Measurements from ENCODE around the gene ATP5PB.

Gene ATP5PB

GRCh38 chr1:111448918-111449702, at the start of gene ATP5PB, which contains the start of gene WDR77:
Gene ATP5PB, plus strand, starts transcription at chr1:111449464. Its CDS starts 78 bp downstream, at chr1:111449542.
Gene WDR77, minus strand, starts transcription at chr1:111449256. Its CDS starts 87 bp downstream, at chr1:111449169.
- DNase-seq (ENCODE audit: low read depth in 1 of 2, low spot score in 1 of 2) = peak; percentile 70 to 83

- peak in 1 of 2 donors; percentile 5 for DNase-seq (ENCODE audit: low read depth in 1 of 2, low spot score in 1 of 2)
Observed at GRCh38 chr1:111399792-111400610, 49.3 kb upstream of the ATP5PB start.

- DNase-seq (ENCODE audit: low read depth in 1 of 2, low spot score in 1 of 2) = no peak
Observed at GRCh38 chr1:111402083-111402482, 47.2 kb upstream of the ATP5PB start.

GRCh38 chr1:111404588-111404987, 44.7 kb upstream of the ATP5PB start:
- DNase-seq (ENCODE audit: low read depth in 1 of 2, low spot score in 1 of 2) = no peak

- DNase-seq (ENCODE audit: low read depth in 1 of 2, low spot score in 1 of 2) = peak in 1 of 2 donors; percentile 9
Observed at GRCh38 chr1:111406321-111406768, 42.9 kb upstream of the ATP5PB start.

GRCh38 chr1:111407301-111407700, 42.0 kb upstream of the ATP5PB start:
- no peak for DNase-seq (ENCODE audit: low read depth in 1 of 2, low spot score in 1 of 2)

GRCh38 chr1:111412839-111413238, 36.4 kb upstream of the ATP5PB start:
- no peak for DNase-seq (ENCODE audit: low read depth in 1 of 2, low spot score in 1 of 2)

- no peak for DNase-seq (ENCODE audit: low read depth in 1 of 2, low spot score in 1 of 2)
Observed at GRCh38 chr1:111414756-111415155, 34.5 kb upstream of the ATP5PB start.

- no peak for DNase-seq (ENCODE audit: low read depth in 1 of 2, low spot score in 1 of 2)
Observed at GRCh38 chr1:111415461-111415860, 33.8 kb upstream of the ATP5PB start.

- DNase-seq (ENCODE audit: low read depth in 1 of 2, low spot score in 1 of 2) = no peak
Observed at GRCh38 chr1:111417755-111418154, 31.5 kb upstream of the ATP5PB start.

GRCh38 chr1:111419037-111419436, 30.2 kb upstream of the ATP5PB start:
- DNase-seq (ENCODE audit: low read depth in 1 of 2, low spot score in 1 of 2) = no peak

GRCh38 chr1:111420377-111420776, 28.9 kb upstream of the ATP5PB start:
- DNase-seq (ENCODE audit: low read depth in 1 of 2, low spot score in 1 of 2) = no peak

- DNase-seq (ENCODE audit: low read depth in 1 of 2, low spot score in 1 of 2) = no peak
Observed at GRCh38 chr1:111422546-111423391, 26.5 kb upstream of the ATP5PB start.

- no peak for DNase-seq (ENCODE audit: low read depth in 1 of 2, low spot score in 1 of 2)
Observed at GRCh38 chr1:111424281-111424680, 25.0 kb upstream of the ATP5PB start.

GRCh38 chr1:111436726-111437125, 12.5 kb upstream of the ATP5PB start:
- no peak for DNase-seq (ENCODE audit: low read depth in 1 of 2, low spot score in 1 of 2)

- DNase-seq (ENCODE audit: low read depth in 1 of 2, low spot score in 1 of 2) = no peak
Observed at GRCh38 chr1:111439461-111440351, 9.6 kb upstream of the ATP5PB start.

GRCh38 chr1:111441573-111442192, 7.6 kb upstream of the ATP5PB start:
- DNase-seq (ENCODE audit: low read depth in 1 of 2, low spot score in 1 of 2) = peak; percentile 38 to 56

- DNase-seq (ENCODE audit: low read depth in 1 of 2, low spot score in 1 of 2) = no peak
Observed at GRCh38 chr1:111442457-111442856, 6.8 kb upstream of the ATP5PB start.

GRCh38 chr1:111444031-111444430, 5.2 kb upstream of the ATP5PB start:
- no peak for DNase-seq (ENCODE audit: low read depth in 1 of 2, low spot score in 1 of 2)

GRCh38 chr1:111446546-111446945, 2.7 kb upstream of the ATP5PB start:
- DNase-seq (ENCODE audit: low read depth in 1 of 2, low spot score in 1 of 2) = no peak
